ENCODE measurements around the gene AATF. TPM values are rescaled to one million over a fixed set of nuclear protein-coding genes. Genes with fewer than 3 reads are reported as not detected.

The AATF gene
- total RNA-seq, 1 donor from 2014 or later, result 21.1 TPM

DNA sequence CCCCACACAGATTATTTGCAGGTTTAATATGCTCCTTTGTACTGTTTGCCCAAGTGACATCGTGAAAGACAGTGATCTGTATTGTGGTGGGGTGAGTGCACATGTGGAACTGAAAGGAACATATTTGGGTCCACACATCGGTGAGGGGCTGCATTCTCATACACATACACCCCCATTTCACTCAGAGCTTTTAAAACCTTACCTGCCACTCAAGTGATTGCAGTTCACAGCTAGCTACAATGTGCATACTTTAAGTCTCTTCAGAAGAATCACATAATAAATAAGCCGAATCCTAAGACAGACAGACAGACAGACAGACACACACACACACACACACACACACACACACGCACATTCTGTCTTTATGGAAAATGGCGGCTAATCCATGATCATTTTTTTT lies 102.6 kb downstream of the AATF start:
- Histone ChIP-seq H3K36me3 (no peaks in the 10 kb centered on the region), H3K27me3 (no peaks in the 10 kb centered on the region), H3K4me3 (no peak overlapping the region), H3K4me1 (no peaks in the 10 kb centered on the region), H3K9me3 (no peaks in the 10 kb centered on the region), H3K27ac (no peak overlapping the region)
- no peak for DNase-seq (ENCODE audit: extremely low spot score in 2 of 2)
- intact Hi-C loops (cut with DNase I), result no loop called here
- TF ChIP-seq, protein P1, sequence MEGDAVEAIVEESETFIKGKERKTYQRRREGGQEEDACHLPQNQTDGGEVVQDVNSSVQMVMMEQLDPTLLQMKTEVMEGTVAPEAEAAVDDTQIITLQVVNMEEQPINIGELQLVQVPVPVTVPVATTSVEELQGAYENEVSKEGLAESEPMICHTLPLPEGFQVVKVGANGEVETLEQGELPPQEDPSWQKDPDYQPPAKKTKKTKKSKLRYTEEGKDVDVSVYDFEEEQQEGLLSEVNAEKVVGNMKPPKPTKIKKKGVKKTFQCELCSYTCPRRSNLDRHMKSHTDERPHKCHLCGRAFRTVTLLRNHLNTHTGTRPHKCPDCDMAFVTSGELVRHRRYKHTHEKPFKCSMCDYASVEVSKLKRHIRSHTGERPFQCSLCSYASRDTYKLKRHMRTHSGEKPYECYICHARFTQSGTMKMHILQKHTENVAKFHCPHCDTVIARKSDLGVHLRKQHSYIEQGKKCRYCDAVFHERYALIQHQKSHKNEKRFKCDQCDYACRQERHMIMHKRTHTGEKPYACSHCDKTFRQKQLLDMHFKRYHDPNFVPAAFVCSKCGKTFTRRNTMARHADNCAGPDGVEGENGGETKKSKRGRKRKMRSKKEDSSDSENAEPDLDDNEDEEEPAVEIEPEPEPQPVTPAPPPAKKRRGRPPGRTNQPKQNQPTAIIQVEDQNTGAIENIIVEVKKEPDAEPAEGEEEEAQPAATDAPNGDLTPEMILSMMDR (IDR thresholded peaks at IDR 0.05), result no peak
- TF ChIP-seq POLR2AphosphoS5 (IDR thresholded peaks at IDR 0.05; ENCODE audit: insufficient read depth in 1 of 2, low read depth in 1 of 2) (no peak), POLR2A (IDR thresholded peaks at IDR 0.05) (no peak)

DNA sequence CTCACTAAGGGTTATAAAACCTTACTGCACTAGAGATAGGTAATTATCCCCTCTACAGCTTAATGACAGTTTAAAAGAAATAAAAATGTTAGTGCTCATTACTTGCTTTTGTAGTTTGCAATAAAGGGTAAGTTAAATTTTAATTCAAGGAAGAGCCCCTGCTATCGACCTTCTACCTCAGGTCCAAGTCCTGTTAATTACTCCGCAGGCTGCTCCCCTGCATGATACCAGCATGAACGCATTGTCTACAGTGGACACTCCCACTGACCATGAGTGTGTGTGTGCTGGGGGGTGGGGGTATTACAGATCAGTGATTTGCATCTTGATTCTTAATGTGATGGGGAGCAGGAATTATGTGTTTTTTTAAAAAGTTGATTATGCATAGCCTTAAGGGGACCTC lies 103.1 kb downstream of the AATF start:
- H3K27me3 ChIP-seq, result no peaks in the 10 kb centered on the region
- no peak overlapping the region for H3K27ac ChIP-seq
- no peaks in the 10 kb centered on the region for H3K9me3 ChIP-seq
- TF ChIP-seq POLR2A (IDR thresholded peaks at IDR 0.05) (no peak), POLR2AphosphoS5 (IDR thresholded peaks at IDR 0.05; ENCODE audit: insufficient read depth in 1 of 2, low read depth in 1 of 2) (no peak)
- TF ChIP-seq, protein P1 (IDR thresholded peaks at IDR 0.05), result no peak
- peaks cover 0 to 4% of the 10 kb centered on the region in 2 donors for H3K36me3 ChIP-seq
- DNase-seq (ENCODE audit: extremely low spot score in 2 of 2), result no peak
- intact Hi-C loops (cut with DNase I), result no loop called here
- H3K4me1 ChIP-seq, result no peaks in the 10 kb centered on the region
- H3K4me3 ChIP-seq, result no peak overlapping the region

DNA sequence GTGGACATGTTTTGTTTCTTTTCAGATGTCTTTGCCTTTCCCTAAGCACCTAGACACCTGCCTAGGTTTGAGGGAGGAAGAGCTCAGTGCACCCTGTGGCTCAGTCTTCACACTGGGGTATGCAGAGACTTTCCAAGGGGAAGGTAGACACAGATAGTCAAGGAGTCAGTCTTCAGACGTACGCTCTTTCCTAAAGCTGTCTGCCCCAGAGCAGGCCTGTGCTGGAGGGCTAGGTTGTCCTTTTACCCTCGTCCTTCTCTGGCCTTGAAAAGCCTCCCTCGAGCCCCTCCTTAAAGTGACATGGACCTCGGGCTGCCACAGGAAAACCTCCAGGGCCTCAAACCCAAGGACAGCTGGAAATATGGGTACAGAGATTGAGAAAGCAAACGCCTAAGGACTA lies 103.7 kb downstream of the AATF start:
- H3K4me1 ChIP-seq, result no peaks in the 10 kb centered on the region
- H3K9me3 ChIP-seq, result no peaks in the 10 kb centered on the region
- no peak for DNase-seq (ENCODE audit: extremely low spot score in 2 of 2)
- peaks cover 0 to 7% of the 10 kb centered on the region in 2 donors for H3K36me3 ChIP-seq
- intact Hi-C loops (cut with DNase I), result no loop called here
- no peak overlapping the region for H3K4me3 ChIP-seq
- TF ChIP-seq POLR2A (IDR thresholded peaks at IDR 0.05) (no peak), POLR2AphosphoS5 (IDR thresholded peaks at IDR 0.05; ENCODE audit: insufficient read depth in 1 of 2, low read depth in 1 of 2) (no peak)
- TF ChIP-seq, protein P1 (IDR thresholded peaks at IDR 0.05), result no peak
- no peak overlapping the region for H3K27ac ChIP-seq
- H3K27me3 ChIP-seq, result no peaks in the 10 kb centered on the region

DNA sequence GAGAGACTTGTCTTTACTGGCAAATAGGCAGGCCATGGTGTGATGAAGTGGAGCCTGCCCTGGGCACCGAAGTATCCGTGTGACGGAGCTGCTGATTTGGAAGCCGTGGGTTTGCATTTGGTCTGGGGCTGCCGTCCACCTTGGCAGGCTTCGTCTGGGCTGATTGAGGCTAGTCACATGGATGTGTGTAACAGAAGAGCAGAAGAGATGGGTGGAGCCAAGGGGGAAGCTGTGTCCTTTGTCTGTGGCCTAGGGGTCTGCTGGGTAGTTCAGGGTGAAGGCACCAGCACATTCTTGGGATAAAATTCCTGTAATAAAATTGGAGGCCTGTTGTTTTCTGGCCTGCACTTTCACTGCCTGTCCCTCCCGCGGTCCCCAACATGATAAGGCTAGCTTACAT lies 106.1 kb downstream of the AATF start:
- H3K4me3 ChIP-seq, result no peak overlapping the region
- intact Hi-C loops (cut with DNase I), result loop anchor here (5.0 kb wide), 1 partner anchor 428 kb away; no protein-coding TSS in a partner anchor
- no peak overlapping the region for H3K27ac ChIP-seq
- DNase-seq (ENCODE audit: extremely low spot score in 2 of 2), result no peak
- H3K4me1 ChIP-seq, result no peaks in the 10 kb centered on the region
- TF ChIP-seq POLR2AphosphoS5 (IDR thresholded peaks at IDR 0.05; ENCODE audit: insufficient read depth in 1 of 2, low read depth in 1 of 2), result no peak
- TF ChIP-seq, protein P1 (IDR thresholded peaks at IDR 0.05), result no peak
- no peak for TF ChIP-seq POLR2A (IDR thresholded peaks at IDR 0.05)
- H3K27me3 ChIP-seq, result no peaks in the 10 kb centered on the region
- H3K9me3 ChIP-seq, result no peaks in the 10 kb centered on the region
- H3K36me3 ChIP-seq, result peaks cover 0 to 7% of the 10 kb centered on the region in 2 donors

DNA sequence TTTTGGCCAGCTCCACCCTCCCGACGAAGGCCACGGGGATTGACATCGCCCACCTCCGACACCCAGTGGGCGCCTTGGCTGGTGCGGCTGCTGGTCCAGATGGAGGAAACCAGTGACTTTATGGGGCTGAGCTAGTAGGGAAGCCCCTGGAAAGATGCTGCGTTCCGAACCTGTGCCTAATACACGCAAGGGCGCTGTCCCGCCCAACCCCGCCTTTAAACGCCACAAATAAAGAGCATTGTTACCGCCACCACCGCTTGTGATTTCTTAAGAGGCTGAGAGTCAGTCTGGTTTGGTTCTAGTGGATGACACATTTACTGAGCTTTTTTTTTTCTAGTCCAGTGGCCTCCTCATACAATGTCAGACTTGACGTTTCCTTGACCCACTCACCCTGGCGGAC lies 107.9 kb downstream of the AATF start:
- H3K4me1 ChIP-seq, result no peaks in the 10 kb centered on the region
- no peaks in the 10 kb centered on the region for H3K9me3 ChIP-seq
- no peak for TF ChIP-seq POLR2A (IDR thresholded peaks at IDR 0.05)
- no peak for TF ChIP-seq POLR2AphosphoS5 (IDR thresholded peaks at IDR 0.05; ENCODE audit: insufficient read depth in 1 of 2, low read depth in 1 of 2)
- TF ChIP-seq, protein P1 (IDR thresholded peaks at IDR 0.05), result no peak
- H3K27me3 ChIP-seq, result no peaks in the 10 kb centered on the region
- intact Hi-C loops (cut with DNase I), result loop anchor here (5.0 kb wide), 1 partner anchor 429 kb away; no protein-coding TSS in a partner anchor
- DNase-seq (ENCODE audit: extremely low spot score in 2 of 2), result no peak
- no peak overlapping the region for H3K4me3 ChIP-seq
- peaks cover 0 to 7% of the 10 kb centered on the region in 2 donors for H3K36me3 ChIP-seq
- H3K27ac ChIP-seq, result no peak overlapping the region
